Suprapubic skin (tissue), 4 donors: Measurements from ENCODE around the gene NBEA. TPM values are rescaled to one million over a fixed set of nuclear protein-coding genes. Genes with fewer than 3 reads are reported as not detected.

Experiments
- DNase-seq, 2 donors: peaks; one replicate each; pipeline ENCODE4 v3.0.0-alpha.2; 2019; ENCODE audit warnings: low spot score in 2 of 2
- H3K27ac ChIP-seq: fragments of 200-600 bp; sonication (generic); one replicate; pipeline ENCODE4 v1.5.1; 2019
- H3K27me3 ChIP-seq: fragments of 200-600 bp; sonication (generic); one replicate; pipeline ENCODE4 v1.5.1; 2019
- H3K36me3 ChIP-seq: fragments of 200-600 bp; sonication (generic); one replicate; pipeline ENCODE4 v1.5.1; 2019
- H3K4me1 ChIP-seq: fragments of 200-600 bp; sonication (generic); one replicate; pipeline ENCODE4 v1.5.1; 2019
- H3K4me3 ChIP-seq: fragments of 200-600 bp; sonication (generic); one replicate; pipeline ENCODE4 v1.5.1; 2019; ENCODE audit warnings: mild to moderate bottlenecking
- H3K9me3 ChIP-seq: fragments of 200-600 bp; sonication (generic); one replicate; pipeline ENCODE4 v1.5.1; 2019
- EP300 ChIP-seq: sonication (generic); formaldehyde crosslinking; IDR thresholded peaks from one replicate; pipeline ENCODE4 v1.6.1; 2017; ENCODE audit warnings: antibody characterized with exemption
- POLR2A ChIP-seq, 2 donors: fragments of 450-650 bp; IDR thresholded peaks; one replicate each; pipeline ENCODE4 v1.6.1; 2017; ENCODE audit warnings: antibody characterized with exemption in 2 of 2, mild to moderate bottlenecking in 2 of 2, moderate library complexity in 2 of 2
- POLR2AphosphoS5 ChIP-seq, 3 donors: sonication (generic); formaldehyde crosslinking; IDR thresholded peaks; one replicate each; pipeline ENCODE4 v1.6.1; 2017; ENCODE audit warnings: antibody characterized with exemption in 3 of 3
- WGBS: methylation state at CpG from one replicate; pipeline ENCODE4 v1.1.5; 2018; 5-methylcytosine and 5-hydroxymethylcytosine counted together
- total RNA-seq, 4 donors: library from RNA; depleted of rRNA; stranded (reverse); fragments of >200 nt; gene quantifications; one replicate each; pipeline ENCODE4 v1.1.0, GENCODE V29; 2016
- TF ChIP-seq, protein P1 (sequence below), 2 donors: fragments of 200-600 bp in 1 of 2; fragments of 450-650 bp in 1 of 2; sonication (generic) in 1 of 2; IDR thresholded peaks; one replicate each; pipeline ENCODE4 v1.5.1; 2016 to 2019; ENCODE audit warnings: antibody characterized with exemption in 2 of 2, mild to moderate bottlenecking in 1 of 2, moderate library complexity in 1 of 2

Gene NBEA
- total RNA-seq, 4 donors from 2014 or later, result 3.1 to 9.7 (median 4.1) TPM

DNA sequence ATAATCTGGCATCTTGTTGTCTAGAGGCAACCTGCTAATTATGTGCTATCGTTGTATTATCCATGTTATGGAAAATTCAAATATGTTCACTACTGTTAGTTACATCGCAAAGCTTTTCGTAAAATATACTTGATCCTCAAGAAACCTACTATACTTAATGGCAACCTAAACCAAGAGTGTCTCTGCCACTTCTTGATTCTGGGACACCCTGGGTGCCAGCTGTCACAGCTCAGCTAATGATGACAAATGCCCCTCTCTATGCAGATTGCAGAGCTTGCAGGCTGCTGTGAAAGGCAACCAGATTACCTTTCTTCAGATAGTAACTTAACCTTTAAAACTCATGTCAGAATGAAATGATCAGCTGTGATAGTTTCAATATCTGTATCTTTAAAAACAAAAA, 543.4 kb downstream of the NBEA start:
- Histone ChIP-seq H3K27me3 (no peaks in the 10 kb centered on the region), H3K9me3 (no peaks in the 10 kb centered on the region), H3K4me1 (no peaks in the 10 kb centered on the region), H3K27ac (no peak overlapping the region), H3K36me3 (no peaks in the 10 kb centered on the region), H3K4me3 (no peak overlapping the region)
- WGBS, result 92% methylated on average over 3 of the region's 3 CpGs
- no peak for DNase-seq
- TF ChIP-seq EP300 (no peak), POLR2AphosphoS5 (IDR thresholded peaks at IDR 0.05) (no peak), POLR2A (IDR thresholded peaks at IDR 0.05) (no peak)
- TF ChIP-seq, protein P1, sequence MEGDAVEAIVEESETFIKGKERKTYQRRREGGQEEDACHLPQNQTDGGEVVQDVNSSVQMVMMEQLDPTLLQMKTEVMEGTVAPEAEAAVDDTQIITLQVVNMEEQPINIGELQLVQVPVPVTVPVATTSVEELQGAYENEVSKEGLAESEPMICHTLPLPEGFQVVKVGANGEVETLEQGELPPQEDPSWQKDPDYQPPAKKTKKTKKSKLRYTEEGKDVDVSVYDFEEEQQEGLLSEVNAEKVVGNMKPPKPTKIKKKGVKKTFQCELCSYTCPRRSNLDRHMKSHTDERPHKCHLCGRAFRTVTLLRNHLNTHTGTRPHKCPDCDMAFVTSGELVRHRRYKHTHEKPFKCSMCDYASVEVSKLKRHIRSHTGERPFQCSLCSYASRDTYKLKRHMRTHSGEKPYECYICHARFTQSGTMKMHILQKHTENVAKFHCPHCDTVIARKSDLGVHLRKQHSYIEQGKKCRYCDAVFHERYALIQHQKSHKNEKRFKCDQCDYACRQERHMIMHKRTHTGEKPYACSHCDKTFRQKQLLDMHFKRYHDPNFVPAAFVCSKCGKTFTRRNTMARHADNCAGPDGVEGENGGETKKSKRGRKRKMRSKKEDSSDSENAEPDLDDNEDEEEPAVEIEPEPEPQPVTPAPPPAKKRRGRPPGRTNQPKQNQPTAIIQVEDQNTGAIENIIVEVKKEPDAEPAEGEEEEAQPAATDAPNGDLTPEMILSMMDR (IDR thresholded peaks at IDR 0.05), result no peak

DNA sequence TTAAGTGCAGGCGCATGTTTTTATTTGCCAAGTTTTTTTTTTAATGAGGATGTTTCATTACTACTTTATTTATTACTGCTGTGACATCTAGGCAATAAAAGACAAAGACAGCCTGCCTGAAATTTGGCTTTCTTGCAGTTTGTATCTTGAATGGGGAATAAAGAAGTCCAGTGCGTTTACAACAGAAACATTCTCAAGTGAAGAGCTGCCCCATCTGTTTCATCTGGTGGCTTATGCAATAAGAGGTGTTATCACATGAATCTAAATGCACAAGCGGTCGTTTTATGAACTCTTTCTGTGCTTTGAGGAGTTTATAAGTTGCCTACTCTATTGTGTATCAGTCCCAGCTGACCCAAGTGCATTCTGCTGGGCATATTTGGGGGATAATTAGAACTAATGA, 547.0 kb downstream of the NBEA start:
- H3K27ac ChIP-seq, result no peak overlapping the region
- H3K4me1 ChIP-seq, result no peaks in the 10 kb centered on the region
- no peaks in the 10 kb centered on the region for H3K36me3 ChIP-seq
- no peak for DNase-seq
- no peak overlapping the region for H3K4me3 ChIP-seq
- no peaks in the 10 kb centered on the region for H3K27me3 ChIP-seq
- H3K9me3 ChIP-seq, result no peaks in the 10 kb centered on the region
- 56% methylated on average over 4 of the region's 4 CpGs for WGBS
- TF ChIP-seq POLR2AphosphoS5 (IDR thresholded peaks at IDR 0.05) (no peak), EP300 (no peak), POLR2A (IDR thresholded peaks at IDR 0.05) (no peak)
- TF ChIP-seq, protein P1 (IDR thresholded peaks at IDR 0.05), result no peak

DNA sequence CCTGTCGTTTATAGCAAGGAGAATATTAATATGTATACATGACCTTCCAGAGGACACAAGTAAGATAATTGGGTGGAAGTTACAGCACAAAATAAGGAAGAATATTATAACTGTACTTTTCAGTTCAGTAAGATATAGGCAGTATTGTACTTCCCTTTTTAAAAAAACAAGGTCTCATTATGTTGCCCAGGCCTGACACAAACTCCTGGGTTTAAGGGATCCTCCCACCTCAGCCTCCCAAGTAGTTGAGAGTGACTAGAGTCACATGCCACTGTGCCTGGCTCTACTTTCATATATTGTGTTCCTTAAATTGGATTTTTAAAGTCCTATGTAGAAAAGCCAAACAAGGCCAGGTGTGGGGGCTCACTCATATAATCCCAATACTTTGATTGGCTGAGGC, 553.9 kb downstream of the NBEA start:
- no peak for DNase-seq
- WGBS, result 66% methylated on average over 1 of the region's 1 CpG
- TF ChIP-seq, protein P1 (IDR thresholded peaks at IDR 0.05), result no peak
- no peak for TF ChIP-seq EP300
- TF ChIP-seq POLR2AphosphoS5 (IDR thresholded peaks at IDR 0.05), result no peak
- no peak for TF ChIP-seq POLR2A (IDR thresholded peaks at IDR 0.05)
- Histone ChIP-seq H3K36me3 (no peaks in the 10 kb centered on the region), H3K27me3 (no peaks in the 10 kb centered on the region), H3K4me1 (no peaks in the 10 kb centered on the region), H3K4me3 (no peak overlapping the region), H3K9me3 (no peaks in the 10 kb centered on the region), H3K27ac (no peak overlapping the region)

DNA sequence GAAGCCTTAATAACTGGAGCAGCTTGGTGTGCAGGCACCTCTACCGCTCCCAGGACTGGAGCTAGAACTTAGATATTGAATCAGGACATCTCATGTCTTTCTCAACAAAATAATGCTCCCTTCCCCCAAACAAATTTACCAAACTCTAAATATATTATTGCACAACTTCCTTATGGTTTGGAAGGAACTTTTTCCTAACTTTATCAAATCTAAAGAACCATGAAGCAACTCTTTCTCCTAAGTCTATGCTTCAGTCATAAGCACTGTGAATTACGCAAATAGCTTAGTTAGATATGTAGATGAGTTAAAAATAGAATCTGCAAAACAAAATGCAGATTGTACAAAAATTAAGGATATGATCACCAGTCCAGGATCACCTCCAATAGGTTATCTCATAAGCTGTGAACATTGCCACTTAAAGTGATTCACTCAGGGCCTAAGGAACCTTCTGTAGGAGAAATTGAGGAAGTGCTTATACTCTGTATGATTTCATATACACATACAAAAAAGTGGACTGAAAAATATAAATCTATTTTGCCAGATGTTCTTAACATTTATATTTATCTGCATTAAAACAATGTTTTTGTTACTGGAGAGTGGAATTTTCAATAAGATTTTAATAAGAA, 554.8 kb downstream of the NBEA start:
- H3K4me1 ChIP-seq, result no peaks in the 10 kb centered on the region
- H3K27ac ChIP-seq, result no peak overlapping the region
- no peak for DNase-seq
- H3K27me3 ChIP-seq, result no peaks in the 10 kb centered on the region
- TF ChIP-seq, protein P1 (IDR thresholded peaks at IDR 0.05), result no peak
- TF ChIP-seq POLR2A (IDR thresholded peaks at IDR 0.05) (no peak), EP300 (no peak), POLR2AphosphoS5 (IDR thresholded peaks at IDR 0.05) (no peak)
- no peaks in the 10 kb centered on the region for H3K36me3 ChIP-seq
- H3K9me3 ChIP-seq, result no peaks in the 10 kb centered on the region
- no peak overlapping the region for H3K4me3 ChIP-seq
- 93% methylated on average over 2 of the region's 2 CpGs for WGBS

DNA sequence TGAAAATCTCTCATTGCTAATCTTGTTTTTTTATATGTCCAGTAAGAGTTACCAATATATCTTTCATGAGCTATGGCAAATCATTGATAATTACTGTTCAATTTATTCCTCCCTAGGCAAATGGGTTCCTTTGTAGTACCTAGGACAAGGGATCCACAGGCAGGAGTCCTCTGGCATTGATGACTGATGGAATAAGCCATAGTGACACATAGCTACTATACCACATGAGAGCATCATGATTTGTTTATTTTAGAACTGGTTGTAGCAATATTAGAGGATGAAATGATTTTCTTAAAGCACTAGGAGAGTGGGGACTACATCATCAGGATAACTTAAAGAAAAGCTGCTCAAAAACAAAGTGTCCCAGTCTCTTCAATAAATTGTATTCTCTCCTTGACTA, 556.2 kb downstream of the NBEA start:
- H3K4me3 ChIP-seq, result no peak overlapping the region
- H3K27ac ChIP-seq, result no peak overlapping the region
- H3K4me1 ChIP-seq, result no peaks in the 10 kb centered on the region
- no peaks in the 10 kb centered on the region for H3K9me3 ChIP-seq
- H3K27me3 ChIP-seq, result no peaks in the 10 kb centered on the region
- no peak for TF ChIP-seq POLR2AphosphoS5 (IDR thresholded peaks at IDR 0.05)
- TF ChIP-seq EP300, result no peak
- TF ChIP-seq, protein P1 (IDR thresholded peaks at IDR 0.05), result no peak
- no peak for TF ChIP-seq POLR2A (IDR thresholded peaks at IDR 0.05)
- H3K36me3 ChIP-seq, result no peaks in the 10 kb centered on the region
- no peak for DNase-seq
